OCI-LY7 (cell line): ENCODE results near the gene CDH22. TPM values are rescaled to one million over a fixed set of nuclear protein-coding genes. Genes with fewer than 3 reads are reported as not detected.

Source experiments
- BruUV-seq: library from RNA; stranded (reverse); fragments of 400-500 nt; replicated peaks from 2 replicates; lab custom pipeline; 2021; lab: Mats Ljungman, UMichigan
- CTCF ChIA-PET: fragments of 300-600 bp; sonication (Branson Sonifier 250); formaldehyde crosslinking; loops from one replicate; lab custom pipeline; 2022; ENCODE audit warnings: antibody characterized with exemption; ENCODE audit not compliant: unreplicated experiment; lab: Charles Lee
- POLR2A ChIA-PET: fragments of 300-600 bp; sonication (Branson Sonifier 250); formaldehyde crosslinking; loops from one replicate; lab custom pipeline; 2022; ENCODE audit warnings: antibody characterized with exemption; lab: Charles Lee
- DNase-seq: peaks from one replicate; pipeline ENCODE4 v3.0.0-alpha.2; 2015; ENCODE audit warnings: low spot score
- H2AFZ ChIP-seq: fragments of 200-600 bp; sonication (generic), shearing (Covaris generic); 2 replicates; pipeline ENCODE4 v1.6.1; 2014; ENCODE audit warnings: mild to moderate bottlenecking, antibody characterized with exemption, low read length, moderate library complexity
- H3K27ac ChIP-seq: fragments of 200-600 bp; sonication (generic); 2 replicates; pipeline ENCODE4 v1.5.1; 2014; ENCODE audit warnings: mixed run types, low read depth, mild to moderate bottlenecking, moderate library complexity, low read length, inconsistent platforms; ENCODE audit not compliant: poor library complexity, severe bottlenecking
- H3K36me3 ChIP-seq: fragments of 200-600 bp; sonication (generic); 2 replicates; pipeline ENCODE4 v1.6.1; 2014; ENCODE audit warnings: mild to moderate bottlenecking, antibody characterized with exemption, low read length, moderate library complexity, mixed read lengths; ENCODE audit not compliant: insufficient read depth
- H3K4me1 ChIP-seq: fragments of 200-600 bp; sonication (generic); 2 replicates; pipeline ENCODE4 v1.5.1; 2014; ENCODE audit warnings: mild to moderate bottlenecking, low read length; ENCODE audit not compliant: insufficient read depth, poor library complexity, severe bottlenecking
- H3K4me2 ChIP-seq: fragments of 200-600 bp; sonication (generic); 2 replicates; pipeline ENCODE4 v1.6.1; 2014; ENCODE audit warnings: mild to moderate bottlenecking, low read length
- H3K4me3 ChIP-seq: fragments of 200-600 bp; sonication (generic); 2 replicates; pipeline ENCODE4 v1.5.1; 2014; ENCODE audit warnings: mild to moderate bottlenecking, low read depth, low read length; ENCODE audit not compliant: poor library complexity, severe bottlenecking
- H3K79me2 ChIP-seq: fragments of 200-600 bp; sonication (generic); 2 replicates; pipeline ENCODE4 v1.6.1; 2016; ENCODE audit warnings: low read depth, mild to moderate bottlenecking, low read length, moderate library complexity, mixed read lengths; ENCODE audit not compliant: insufficient read depth
- H3K9me2 ChIP-seq: fragments of 200-600 bp; sonication (generic); 2 replicates; pipeline ENCODE4 v1.6.1; 2016; ENCODE audit warnings: mild to moderate bottlenecking, low read length, mixed read lengths; ENCODE audit not compliant: insufficient read depth
- H3K9me3 ChIP-seq: fragments of 200-600 bp; sonication (generic); 2 replicates; pipeline ENCODE4 v1.6.1; 2014; ENCODE audit warnings: mild to moderate bottlenecking, mixed run types, low read length, mixed read lengths
- H4K20me1 ChIP-seq: fragments of 200-600 bp; sonication (generic); 2 replicates; pipeline ENCODE4 v1.6.1; 2014; ENCODE audit warnings: mild to moderate bottlenecking, antibody characterized with exemption, low read length, moderate library complexity, mixed read lengths; ENCODE audit not compliant: insufficient read depth
- EZH2phosphoT487 ChIP-seq: fragments of 200-600 bp; sonication (generic); IDR thresholded peaks from 2 replicates; pipeline ENCODE4 v1.6.1; 2018; ENCODE audit warnings: low read depth, borderline replicate concordance, mild to moderate bottlenecking, mixed run types, antibody characterized with exemption, low read length, moderate library complexity, mixed read lengths
- intact Hi-C: fragments of 100-400 bp; cut with micrococcal nuclease; formaldehyde crosslinking; loops from one replicate; pipeline ENCODE4 v1.10.0; 2022; ENCODE audit not compliant: unreplicated experiment
- total RNA-seq, 2 experiments: library from RNA; depleted of rRNA in 1 of 2; stranded (reverse); fragments of >200 nt in 1 of 2; shearing (Covaris generic) in 1 of 2; gene quantifications; 2 replicates each; pipeline ENCODE4 v1.2.3, GENCODE V29; 2014 to 2022
- TF ChIP-seq, protein P1 (sequence below): fragments of 200-600 bp; sonication (generic); conservative IDR thresholded peaks from 2 replicates; pipeline ENCODE4 v1.5.1; 2014; ENCODE audit warnings: mild to moderate bottlenecking, antibody characterized with exemption, low read length, moderate library complexity, mixed read lengths

Gene CDH22
- total RNA-seq, 2 experiments from 2014 or later = not detected

GRCh38 chr20:46229478-46230105 is 78.7 kb downstream of the CDH22 start:
- Histone ChIP-seq H3K4me1 (no peaks in the 10 kb centered on the region), H3K4me3 (no peak overlapping the region), H3K27ac (no peak overlapping the region), H3K9me3 (no peaks in the 10 kb centered on the region), H3K36me3 (no peaks in the 10 kb centered on the region), H3K79me2 (no peaks in the 10 kb centered on the region), H4K20me1 (no peaks in the 10 kb centered on the region), H3K9me2 (no peaks in the 10 kb centered on the region), H3K4me2 (no peak overlapping the region), H2AFZ (no peak overlapping the region)
- POLR2A ChIA-PET = interaction anchor here (0.6 kb wide), 1 partner anchor 135 kb away, joined by 5 read pairs; no protein-coding TSS in a partner anchor
- TF ChIP-seq EZH2phosphoT487 = no peak
- TF ChIP-seq, protein P1, sequence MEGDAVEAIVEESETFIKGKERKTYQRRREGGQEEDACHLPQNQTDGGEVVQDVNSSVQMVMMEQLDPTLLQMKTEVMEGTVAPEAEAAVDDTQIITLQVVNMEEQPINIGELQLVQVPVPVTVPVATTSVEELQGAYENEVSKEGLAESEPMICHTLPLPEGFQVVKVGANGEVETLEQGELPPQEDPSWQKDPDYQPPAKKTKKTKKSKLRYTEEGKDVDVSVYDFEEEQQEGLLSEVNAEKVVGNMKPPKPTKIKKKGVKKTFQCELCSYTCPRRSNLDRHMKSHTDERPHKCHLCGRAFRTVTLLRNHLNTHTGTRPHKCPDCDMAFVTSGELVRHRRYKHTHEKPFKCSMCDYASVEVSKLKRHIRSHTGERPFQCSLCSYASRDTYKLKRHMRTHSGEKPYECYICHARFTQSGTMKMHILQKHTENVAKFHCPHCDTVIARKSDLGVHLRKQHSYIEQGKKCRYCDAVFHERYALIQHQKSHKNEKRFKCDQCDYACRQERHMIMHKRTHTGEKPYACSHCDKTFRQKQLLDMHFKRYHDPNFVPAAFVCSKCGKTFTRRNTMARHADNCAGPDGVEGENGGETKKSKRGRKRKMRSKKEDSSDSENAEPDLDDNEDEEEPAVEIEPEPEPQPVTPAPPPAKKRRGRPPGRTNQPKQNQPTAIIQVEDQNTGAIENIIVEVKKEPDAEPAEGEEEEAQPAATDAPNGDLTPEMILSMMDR = no peak
- DNase-seq = no peak
- BruUV-seq = no TSS peak
- CTCF ChIA-PET = no interaction called here
- intact Hi-C loops = no loop called here

- no peak overlapping the region for H3K4me2 ChIP-seq
- no peaks in the 10 kb centered on the region for H3K9me2 ChIP-seq
- H3K36me3 ChIP-seq = no peaks in the 10 kb centered on the region
- DNase-seq = no peak
- H3K4me1 ChIP-seq = no peaks in the 10 kb centered on the region
- POLR2A ChIA-PET = no interaction called here
- no peak overlapping the region for H2AFZ ChIP-seq
- TF ChIP-seq, protein P1 = no peak
- TF ChIP-seq EZH2phosphoT487 = no peak
- no peak overlapping the region for H3K4me3 ChIP-seq
- no peaks in the 10 kb centered on the region for H3K9me3 ChIP-seq
- CTCF ChIA-PET = no interaction called here
- no TSS peak for BruUV-seq
- no peaks in the 10 kb centered on the region for H3K79me2 ChIP-seq
- H4K20me1 ChIP-seq = no peaks in the 10 kb centered on the region
- H3K27ac ChIP-seq = no peak overlapping the region
- intact Hi-C loops = no loop called here
These were observed 79.6 kb downstream of the CDH22 start for GRCh38 chr20:46228670-46229069.

GRCh38 chr20:46227272-46227767 is 81.0 kb downstream of the CDH22 start:
- no TSS peak for BruUV-seq
- intact Hi-C loops = no loop called here
- no peaks in the 10 kb centered on the region for H3K9me3 ChIP-seq
- no peak overlapping the region for H3K4me2 ChIP-seq
- H4K20me1 ChIP-seq = no peaks in the 10 kb centered on the region
- no peak for DNase-seq
- H3K27ac ChIP-seq = no peak overlapping the region
- H3K36me3 ChIP-seq = no peaks in the 10 kb centered on the region
- H3K4me1 ChIP-seq = no peaks in the 10 kb centered on the region
- H3K4me3 ChIP-seq = no peak overlapping the region
- POLR2A ChIA-PET = no interaction called here
- H2AFZ ChIP-seq = no peak overlapping the region
- CTCF ChIA-PET = no interaction called here
- no peaks in the 10 kb centered on the region for H3K79me2 ChIP-seq
- H3K9me2 ChIP-seq = no peaks in the 10 kb centered on the region
- no peak for TF ChIP-seq EZH2phosphoT487
- TF ChIP-seq, protein P1 = no peak
